Kidney (tissue), 14 donors: ENCODE measurements around the gene RUFY1. TPM values are rescaled to one million over a fixed set of nuclear protein-coding genes. Genes with fewer than 3 reads are reported as not detected.

ENCODE experiments used
- DNase-seq, 5 donors: peaks; one replicate each; pipeline ENCODE4 v3.0.0-alpha.2; 2013 to 2020
- FAIRE-seq: peaks from 2 replicates; lab custom pipeline; 2012; peaks lifted over from hg19 to GRCh38; lab: Jason Lieb, UNC
- H3K27ac ChIP-seq, 2 donors: one replicate each; pipeline ENCODE4 v1.7.0; 2013; ENCODE audit warnings: low read depth in 2 of 2, low read length in 2 of 2, inconsistent platforms in 1 of 2
- H3K27me3 ChIP-seq: one replicate; pipeline ENCODE4 v1.7.1; 2013; ENCODE audit warnings: low read length, inconsistent platforms; ENCODE audit not compliant: control insufficient read depth, insufficient read depth
- H3K36me3 ChIP-seq, 3 donors: one replicate each; pipeline versions ENCODE4 v1.7.0 to v1.7.1; 2013; ENCODE audit warnings: low read length in 3 of 3, control low read depth in 1 of 3, inconsistent platforms in 1 of 3; ENCODE audit not compliant: insufficient read depth in 3 of 3, control insufficient read depth in 2 of 3
- H3K4me1 ChIP-seq, 3 donors: one replicate each; pipeline versions ENCODE4 v1.7.0 to v1.7.1; 2013; ENCODE audit warnings: low read length in 3 of 3, inconsistent platforms in 1 of 3, low read depth in 1 of 3; ENCODE audit not compliant: control insufficient read depth in 2 of 3, insufficient read depth in 2 of 3
- H3K4me3 ChIP-seq, 3 donors: one replicate each; pipeline versions ENCODE4 v1.7.0 to v1.8.1; 2013; ENCODE audit warnings: low read length in 3 of 3, control low read depth in 1 of 3, inconsistent platforms in 1 of 3
- H3K9ac ChIP-seq, 3 donors: one replicate each; pipeline versions ENCODE4 v1.7.0 to v1.7.1; 2013; ENCODE audit warnings: low read length in 3 of 3, control low read depth in 1 of 3, inconsistent platforms in 1 of 3
- H3K9me3 ChIP-seq, 3 donors: one replicate each; pipeline versions ENCODE4 v1.7.0 to v1.7.1; 2013; ENCODE audit warnings: low read length in 3 of 3, control low read depth in 1 of 3, inconsistent platforms in 1 of 3; ENCODE audit not compliant: control insufficient read depth in 2 of 3, insufficient read depth in 1 of 3
- intact Hi-C: fragments of 100-400 bp; cut with DNase I; formaldehyde crosslinking; loops from one replicate; pipeline ENCODE4 v1.11.1; 2022
- polyA plus RNA-seq: library from polyadenylated mRNA; stranded (reverse); fragments of 350-450 nt; fragmentation: Illumina TruSeq; extraction: RNeasy Lipid Tissue Mini Kit (QIAGEN cat#74804); gene quantifications from one replicate; pipeline ENCODE4 v1.2.3, GENCODE V29; 2014; ENCODE audit warnings: low read depth, low replicate concordance; ENCODE audit not compliant: insufficient read depth
- total RNA-seq: library from RNA; stranded (reverse); fragmentation: NEBNext Ultra II Directional; extraction: Animal tissue kit (Norgen Biotek cat#: 25700); gene quantifications from one replicate; pipeline ENCODE4 v1.2.1, GENCODE V29; 2021
- TF ChIP-seq, protein P1 (sequence below): IDR thresholded peaks from 3 replicates; pipeline ENCODE4 v1.5.1; 2012; ENCODE audit warnings: mild to moderate bottlenecking, moderate library complexity, borderline replicate concordance; ENCODE audit not compliant: insufficient read depth; ENCODE audit errors: extremely low read depth
- donor health status: control.
- donor health status: control.
- donor health status: control.
- donor health status: control.
- donor health status: control.
- donor health status: DM: yes; HTN: yes; CAD: no.
- donor health status: Normal renal cell carcinoma (clear cell type).

RUFY1 gene
- total and polyA plus RNA-seq, 2 donors from 2014 or later: 48.5 to 56.3 TPM

DNA sequence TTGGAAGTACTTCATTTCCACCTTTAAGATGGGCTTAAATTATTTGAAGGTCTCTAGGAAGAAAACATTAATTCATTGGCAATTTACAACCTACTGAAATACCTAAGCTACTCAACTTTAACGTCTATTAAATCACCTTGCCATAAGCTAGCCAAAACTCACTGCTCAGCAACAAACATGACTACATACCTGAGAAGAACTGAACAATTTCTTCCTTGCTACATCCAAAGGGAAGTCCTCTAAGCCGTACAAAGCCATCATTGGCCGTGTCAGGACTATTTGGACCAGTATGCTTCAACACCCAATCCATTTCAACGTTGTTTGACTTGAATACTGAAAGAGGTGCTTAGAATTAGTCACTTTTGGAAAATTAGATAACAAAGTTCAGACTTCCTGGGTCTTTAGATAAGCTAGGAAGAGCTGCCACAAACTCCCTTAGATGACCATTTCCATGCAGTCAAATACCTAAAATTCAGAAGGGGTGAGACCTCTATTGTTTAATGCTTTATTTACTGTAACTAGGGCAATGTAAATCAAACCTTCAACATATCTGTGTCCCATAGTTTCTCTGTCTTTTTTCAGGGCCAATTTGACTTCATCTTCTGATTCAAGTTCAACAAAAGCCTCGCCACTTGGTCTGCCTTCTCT lies 70.5 kb downstream of the RUFY1 start:
- intact Hi-C loops: no loop called here
- Histone ChIP-seq H3K27ac (no peak overlapping the region), H3K4me3 (peak overlapping the region; percentile 62 to 97 (median 80)), H3K9me3 (no peaks in the 10 kb centered on the region), H3K9ac (peak overlapping the region; percentile 8 to 60 (median 52)), H3K4me1 (peaks cover 5 to 32% (median 24%) of the 10 kb centered on the region in 3 donors), H3K36me3 (peaks cover 32 to 59% (median 38%) of the 10 kb centered on the region in 3 donors), H3K27me3 (no peaks in the 10 kb centered on the region)
- no peak for DNase-seq
- TF ChIP-seq, protein P1, sequence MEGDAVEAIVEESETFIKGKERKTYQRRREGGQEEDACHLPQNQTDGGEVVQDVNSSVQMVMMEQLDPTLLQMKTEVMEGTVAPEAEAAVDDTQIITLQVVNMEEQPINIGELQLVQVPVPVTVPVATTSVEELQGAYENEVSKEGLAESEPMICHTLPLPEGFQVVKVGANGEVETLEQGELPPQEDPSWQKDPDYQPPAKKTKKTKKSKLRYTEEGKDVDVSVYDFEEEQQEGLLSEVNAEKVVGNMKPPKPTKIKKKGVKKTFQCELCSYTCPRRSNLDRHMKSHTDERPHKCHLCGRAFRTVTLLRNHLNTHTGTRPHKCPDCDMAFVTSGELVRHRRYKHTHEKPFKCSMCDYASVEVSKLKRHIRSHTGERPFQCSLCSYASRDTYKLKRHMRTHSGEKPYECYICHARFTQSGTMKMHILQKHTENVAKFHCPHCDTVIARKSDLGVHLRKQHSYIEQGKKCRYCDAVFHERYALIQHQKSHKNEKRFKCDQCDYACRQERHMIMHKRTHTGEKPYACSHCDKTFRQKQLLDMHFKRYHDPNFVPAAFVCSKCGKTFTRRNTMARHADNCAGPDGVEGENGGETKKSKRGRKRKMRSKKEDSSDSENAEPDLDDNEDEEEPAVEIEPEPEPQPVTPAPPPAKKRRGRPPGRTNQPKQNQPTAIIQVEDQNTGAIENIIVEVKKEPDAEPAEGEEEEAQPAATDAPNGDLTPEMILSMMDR: no peak
- FAIRE-seq: no peak

DNA sequence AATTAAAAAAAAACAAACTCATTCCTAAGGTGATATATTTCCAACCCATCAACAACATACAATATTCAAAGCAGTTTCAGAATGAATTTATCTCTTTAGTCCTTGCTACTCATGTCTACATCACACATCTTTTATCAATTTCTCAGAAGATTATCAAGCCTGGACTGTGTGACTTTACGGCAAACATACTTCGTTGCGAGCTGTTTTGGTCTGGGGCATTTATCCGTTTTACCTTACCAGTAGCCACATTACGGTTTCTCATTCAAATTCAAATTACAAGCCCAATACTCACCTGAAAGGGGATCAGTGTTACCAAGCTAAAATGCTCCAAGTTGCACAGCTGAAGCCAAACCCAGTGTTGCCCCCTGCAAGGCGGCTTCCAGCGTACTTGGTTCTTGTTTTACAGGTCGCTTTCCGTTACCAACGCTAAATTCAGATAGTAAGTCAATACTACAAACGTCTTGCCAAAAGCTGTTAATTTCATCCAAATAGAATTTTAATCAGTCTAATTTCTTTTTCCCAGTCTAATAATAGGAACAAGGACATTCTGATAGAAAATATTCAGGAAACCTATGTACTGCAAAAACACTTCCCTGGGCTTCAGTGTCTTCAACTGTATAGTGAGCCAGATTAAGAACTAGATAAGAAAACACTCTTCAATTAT lies 71.3 kb downstream of the RUFY1 start:
- peak in 2 of 5 donors; percentile 17 to 31 for DNase-seq
- peak overlapping the region in 1 of 2 donors; percentile 79 for H3K27ac ChIP-seq
- no peaks in the 10 kb centered on the region for H3K9me3 ChIP-seq
- H3K4me1 ChIP-seq: peaks cover 5 to 32% (median 24%) of the 10 kb centered on the region in 3 donors
- peak overlapping the region; percentile 54 to 72 (median 60) for H3K9ac ChIP-seq
- H3K36me3 ChIP-seq: peaks cover 29 to 50% (median 32%) of the 10 kb centered on the region in 3 donors
- peak overlapping the region; percentile 62 to 97 (median 80) for H3K4me3 ChIP-seq
- H3K27me3 ChIP-seq: no peaks in the 10 kb centered on the region
- no peak for FAIRE-seq
- TF ChIP-seq, protein P1: no peak
- intact Hi-C loops: no loop called here

DNA sequence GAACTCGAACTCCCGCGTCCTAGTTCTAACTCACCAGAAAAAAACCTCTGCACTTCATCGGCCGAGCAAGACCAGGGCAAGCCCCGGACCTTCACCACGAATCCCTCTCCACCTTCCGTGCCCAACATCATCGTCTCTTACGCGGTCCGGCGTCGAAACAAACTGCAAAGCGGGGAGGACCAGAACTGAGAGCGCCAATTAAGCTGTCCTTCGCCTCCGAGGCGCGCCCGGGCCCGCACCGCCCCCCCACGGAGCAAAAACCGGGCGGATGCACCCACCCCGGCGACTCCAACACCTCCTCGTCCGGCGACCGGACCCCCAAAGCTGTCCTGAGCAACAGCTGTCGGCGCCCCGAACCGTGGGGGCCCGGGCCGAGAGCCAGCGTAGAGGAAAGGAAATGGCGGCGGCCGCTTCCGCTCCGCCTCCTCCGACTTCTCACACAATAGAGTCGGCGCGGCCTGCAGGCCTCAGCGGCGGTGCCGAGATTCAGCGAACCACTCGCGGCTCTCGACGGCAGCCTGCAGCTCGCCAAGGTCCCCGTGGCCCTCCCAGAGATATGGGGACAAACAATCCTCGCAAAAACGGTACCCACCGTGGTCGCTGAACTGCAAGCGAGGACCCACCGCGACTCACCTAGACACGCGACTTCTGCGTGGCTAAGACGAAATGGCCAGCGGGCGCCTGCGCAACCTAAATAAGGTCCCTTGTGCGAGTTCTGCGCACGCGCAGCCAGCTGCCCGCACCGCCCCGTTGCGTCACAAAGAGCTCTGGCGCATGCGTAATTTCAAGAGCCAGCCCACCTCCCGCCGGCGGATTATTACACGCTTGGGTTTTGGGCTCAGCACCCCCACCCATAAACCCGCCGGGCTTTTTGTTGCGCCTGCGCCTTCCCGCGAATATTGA lies 72.9 kb downstream of the RUFY1 start, which contains the start of gene HNRNPH1:
Gene HNRNPH1 (minus strand): TSS at position 669 of the 903 bp plus-strand sequence. CDS start 538 bp downstream, at position 131.
- H3K27me3 ChIP-seq: no peaks in the 10 kb centered on the region
- peak within 1 kb of the TSS; percentile 94 to 99 (median 98) for H3K9ac ChIP-seq
- TF ChIP-seq, protein P1: no peak
- H3K27ac ChIP-seq: peak within 1 kb of the TSS; percentile 100
- intact Hi-C loops: no loop called here
- FAIRE-seq (peak; percentile 58), DNase-seq (peak; percentile 99 to 100 (median 100))
- H3K4me1 ChIP-seq: peaks cover 3 to 28% (median 23%) of the 10 kb centered on the region in 3 donors
- peaks cover 14 to 35% (median 19%) of the 10 kb centered on the region in 3 donors for H3K36me3 ChIP-seq
- peak within 1 kb of the TSS; percentile 93 to 98 (median 97) for H3K4me3 ChIP-seq
- no peaks in the 10 kb centered on the region for H3K9me3 ChIP-seq
